ENCODE data around the gene SUPT4H1. TPM values are rescaled to one million over a fixed set of nuclear protein-coding genes. Genes with fewer than 3 reads are reported as not detected.
A peak's percentile ranks its signal among the peaks of the same experiment; 100 is the strongest.

SUPT4H1 gene
- total RNA-seq, 1 experiment from 2014 or later, result 100.0 TPM

DNA sequence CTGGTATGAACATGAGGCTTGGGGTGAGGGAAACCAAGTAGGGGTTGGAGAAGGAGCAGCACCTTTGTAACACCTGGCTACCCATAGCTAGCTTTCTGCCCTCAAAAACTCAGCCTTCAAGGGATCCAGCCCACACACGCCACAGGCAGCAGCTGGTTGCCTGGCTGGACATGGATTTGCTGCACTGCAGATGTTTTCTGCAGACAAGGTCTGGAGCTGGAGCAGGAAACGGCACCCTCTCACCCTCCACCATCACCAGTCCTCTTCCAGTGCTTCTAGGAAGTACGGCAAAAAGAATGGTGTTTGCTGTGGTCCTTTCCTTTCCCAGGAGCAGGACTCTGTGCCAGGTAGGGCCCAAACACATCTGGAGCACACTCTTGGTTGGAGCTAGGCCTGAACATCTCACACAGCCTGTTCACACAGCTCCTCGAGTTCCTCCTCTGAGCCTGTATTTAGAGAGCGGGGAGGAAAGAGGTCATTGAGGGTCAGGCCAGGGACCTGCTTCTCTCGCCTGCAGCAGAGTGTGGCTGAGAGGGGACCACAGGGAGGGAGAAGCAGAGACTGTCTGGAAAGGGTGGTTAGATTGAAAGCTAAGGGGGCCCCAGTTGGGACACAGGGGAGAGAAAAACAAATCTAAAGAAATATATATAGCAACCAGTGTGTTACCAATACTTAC is 2.7 kb upstream of the SUPT4H1 start:
- no peak overlapping the region for H3K27ac ChIP-seq (ENCODE audit: low read length)
- no peak overlapping the region for H3K4me3 ChIP-seq (ENCODE audit: low read length)
- peaks cover 15% of the 10 kb centered on the region for H3K79me2 ChIP-seq (ENCODE audit: low read length)
- ATAC-seq (no peak), DNase-seq (no peak)
- no peaks in the 10 kb centered on the region for H4K20me1 ChIP-seq (ENCODE audit: low read length)
- no peak overlapping the region for H3K9ac ChIP-seq (ENCODE audit: low read length)
- peaks cover 2% of the 10 kb centered on the region for H3K36me3 ChIP-seq (ENCODE audit: low read depth, low read length)
- H2AFZ ChIP-seq (ENCODE audit: low read length), result no peak overlapping the region
- POLR2A ChIA-PET (ENCODE audit: unreplicated experiment), result interaction anchor here (0.8 kb wide), 1 partner anchor 63 kb away, joined by 4 read pairs; no protein-coding TSS in a partner anchor
- H3K9me3 ChIP-seq (ENCODE audit: low read length), result no peaks in the 10 kb centered on the region
- peaks cover 15% of the 10 kb centered on the region for H3K4me1 ChIP-seq (ENCODE audit: insufficient read depth, low read length)
- intact Hi-C loops (cut with micrococcal nuclease), result loop anchor here (10.0 kb wide), 1 partner anchor 160 kb away; the partner anchor contains the start of gene MTMR4
- H3F3A ChIP-seq (ENCODE audit: low read length, unreplicated experiment), result no peaks in the 10 kb centered on the region
- H3K27me3 ChIP-seq (ENCODE audit: low read length), result no peaks in the 10 kb centered on the region
- no peak overlapping the region for H3K4me2 ChIP-seq (ENCODE audit: low read length)
- no TSS peak for BruUV-seq (replicated peaks)
- TF ChIP-seq CTCF (conservative IDR thresholded peaks at IDR 0.05; ENCODE audit: low read depth, low read length) (no peak), EZH2phosphoT487 (IDR thresholded peaks at IDR 0.05; ENCODE audit: borderline replicate concordance, low read length) (no peak), EZH2 (IDR thresholded peaks at IDR 0.05; ENCODE audit: low read length, unreplicated experiment) (no peak)
- H3K9me2 ChIP-seq (replicated peaks; ENCODE audit: low read length), result no peaks in the 10 kb centered on the region
- CTCF ChIA-PET, result no interaction called here

DNA sequence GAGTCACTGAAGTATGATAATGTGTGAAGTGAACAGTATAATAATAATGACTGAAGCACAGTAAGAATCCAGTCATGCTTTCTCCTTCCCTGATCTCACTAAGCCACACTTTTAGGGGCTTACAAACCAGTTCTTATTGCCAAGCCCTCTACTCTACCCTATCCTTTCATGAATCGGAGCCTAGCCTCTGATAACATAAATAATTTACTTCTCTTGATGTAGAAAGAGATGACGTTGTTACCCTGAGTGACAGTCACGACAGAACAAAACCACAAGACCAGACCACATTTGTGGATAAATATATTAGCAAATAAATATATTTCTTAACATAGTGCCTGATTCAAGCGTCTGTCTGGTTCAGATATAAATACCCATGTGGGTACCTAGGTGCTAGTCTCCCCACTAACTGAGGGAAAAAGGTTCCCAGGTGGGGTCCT is 1.4 kb upstream of the SUPT4H1 start:
- intact Hi-C loops (cut with micrococcal nuclease), result loop anchor here (10.0 kb wide), 1 partner anchor 161 kb away; the partner anchor contains the start of gene MTMR4
- TF ChIP-seq EZH2phosphoT487 (IDR thresholded peaks at IDR 0.05; ENCODE audit: borderline replicate concordance, low read length), result no peak
- TF ChIP-seq CTCF (conservative IDR thresholded peaks at IDR 0.05; ENCODE audit: low read depth, low read length), result no peak
- Histone ChIP-seq H3K27ac (ENCODE audit: low read length) (no peak overlapping the region), H3K36me3 (ENCODE audit: low read depth, low read length) (peaks cover 14% of the 10 kb centered on the region), H3K9me2 (replicated peaks; ENCODE audit: low read length) (no peaks in the 10 kb centered on the region), H3K4me1 (ENCODE audit: insufficient read depth, low read length) (peaks cover 15% of the 10 kb centered on the region), H3K27me3 (ENCODE audit: low read length) (no peaks in the 10 kb centered on the region), H3K79me2 (ENCODE audit: low read length) (peaks cover 15% of the 10 kb centered on the region), H3K4me3 (ENCODE audit: low read length) (peak overlapping the region; percentile 97; the same call in 1 of the 2 replicates), H3F3A (ENCODE audit: low read length, unreplicated experiment) (no peaks in the 10 kb centered on the region), H4K20me1 (ENCODE audit: low read length) (no peaks in the 10 kb centered on the region), H3K9ac (ENCODE audit: low read length) (no peak overlapping the region), H3K9me3 (ENCODE audit: low read length) (no peaks in the 10 kb centered on the region), H2AFZ (ENCODE audit: low read length) (peak overlapping the region; percentile 82; the same call in 1 of the 2 replicates), H3K4me2 (ENCODE audit: low read length) (peak overlapping the region; percentile 94)
- no TSS peak for BruUV-seq (replicated peaks)
- no peak for ATAC-seq
- DNase-seq, result peak; percentile 12
- ChIA-PET CTCF (interaction anchor here (0.6 to 2.4 kb wide), 3 partner anchors 36 to 64 kb away, joined by 4 to 41 read pairs (median 17); partner anchors contain the start of gene RNF43), POLR2A (ENCODE audit: unreplicated experiment) (interaction anchor here (1.9 kb wide), 1 partner anchor 64 kb away, joined by 34 read pairs; the partner anchor contains the start of gene RNF43)

Data from PC-3 (cell line).